ENCODE measurements around the gene MUC13.

- no peak for TF ChIP-seq CTCF (IDR thresholded peaks at IDR 0.05)
- TF ChIP-seq POLR2A (IDR thresholded peaks at IDR 0.05): no peak
Measured at GRCh38 chr3:124904835-124905492, 29.6 kb downstream of the MUC13 start.
